Dendritic cell treated with granulocyte-macrophage colony-stimulating factor and Interleukin-4, amounts not matched to agents 40 ng/mL and 50 ng/mL, for 4 days (primary cell): ENCODE data around the gene TRIM2.
"Not testable (repeated sequence)": the region's sequence is repeated elsewhere in the genome, so short reads cannot be mapped to it uniquely, and the experiment has no call there.

Experiments
- H3K27ac Mint-ChIP-seq: one replicate; pipeline ENCODE4 v1.8.0; 2022; ENCODE audit warnings: mild to moderate bottlenecking, mixed read lengths
- H3K27me3 Mint-ChIP-seq: one replicate; pipeline ENCODE4 v1.8.0; 2022; ENCODE audit warnings: mild to moderate bottlenecking, mixed read lengths
- H3K36me3 Mint-ChIP-seq: one replicate; pipeline ENCODE4 v1.8.0; 2022; ENCODE audit warnings: low read depth, mixed read lengths
- H3K4me1 Mint-ChIP-seq: one replicate; pipeline ENCODE4 v1.8.0; 2022; ENCODE audit warnings: low read depth, mixed read lengths
- H3K4me3 Mint-ChIP-seq: one replicate; pipeline ENCODE4 v1.8.0; 2022; ENCODE audit warnings: mild to moderate bottlenecking, moderate library complexity, mixed read lengths
- H3K9me3 Mint-ChIP-seq: one replicate; pipeline ENCODE4 v1.8.0; 2022; ENCODE audit warnings: mixed read lengths
- intact Hi-C: fragments of 100-400 bp; cut with micrococcal nuclease; formaldehyde crosslinking; loops from one replicate; pipeline ENCODE4 v1.15.0; 2022

Gene TRIM2

GRCh38 chr4:153204247-153204671, at the start of gene TRIM2:
TSS of gene TRIM2 (plus strand) at chr4:153204443. CDS start at chr4:153204531, 88 bp downstream.
- no peaks in the 10 kb centered on the region for H3K4me1 Mint-ChIP-seq
- H3K27ac Mint-ChIP-seq: no peak within 1 kb of the TSS
- no peak within 1 kb of the TSS for H3K4me3 Mint-ChIP-seq
- no peaks in the 10 kb centered on the region for H3K9me3 Mint-ChIP-seq
- no peaks in the 10 kb centered on the region for H3K36me3 Mint-ChIP-seq
- H3K27me3 Mint-ChIP-seq: peaks cover 11% of the 10 kb centered on the region
- intact Hi-C loops: no loop called here

GRCh38 chr4:153155686-153156085, 48.6 kb upstream of the TRIM2 start:
- no peak overlapping the region for H3K27ac Mint-ChIP-seq
- peaks cover 42% of the 10 kb centered on the region for H3K4me1 Mint-ChIP-seq
- intact Hi-C loops: no loop called here
- peaks cover 44% of the 10 kb centered on the region for H3K27me3 Mint-ChIP-seq
- no peak overlapping the region for H3K4me3 Mint-ChIP-seq
- no peaks in the 10 kb centered on the region for H3K9me3 Mint-ChIP-seq
- no peaks in the 10 kb centered on the region for H3K36me3 Mint-ChIP-seq

- H3K27ac Mint-ChIP-seq: no peak overlapping the region
- H3K4me1 Mint-ChIP-seq: peaks cover 40% of the 10 kb centered on the region
- H3K36me3 Mint-ChIP-seq: no peaks in the 10 kb centered on the region
- intact Hi-C loops: no loop called here
- no peaks in the 10 kb centered on the region for H3K9me3 Mint-ChIP-seq
- peaks cover 44% of the 10 kb centered on the region for H3K27me3 Mint-ChIP-seq
- no peak overlapping the region for H3K4me3 Mint-ChIP-seq
Measured at GRCh38 chr4:153156263-153156662, 48.0 kb upstream of the TRIM2 start.

GRCh38 chr4:153156721-153157120, 47.5 kb upstream of the TRIM2 start:
- Mint-ChIP-seq H3K27me3 (peaks cover 44% of the 10 kb centered on the region), H3K4me1 (peaks cover 36% of the 10 kb centered on the region), H3K9me3 (no peaks in the 10 kb centered on the region), H3K27ac (no peak overlapping the region), H3K4me3 (no peak overlapping the region), H3K36me3 (no peaks in the 10 kb centered on the region)
- intact Hi-C loops: no loop called here

GRCh38 chr4:153159016-153159415, 45.2 kb upstream of the TRIM2 start:
- H3K9me3 Mint-ChIP-seq: no peaks in the 10 kb centered on the region
- H3K4me3 Mint-ChIP-seq: no peak overlapping the region
- H3K36me3 Mint-ChIP-seq: no peaks in the 10 kb centered on the region
- H3K27me3 Mint-ChIP-seq: peaks cover 28% of the 10 kb centered on the region
- intact Hi-C loops: no loop called here
- H3K27ac Mint-ChIP-seq: no peak overlapping the region
- peaks cover 13% of the 10 kb centered on the region for H3K4me1 Mint-ChIP-seq

GRCh38 chr4:153159728-153160221, 44.5 kb upstream of the TRIM2 start:
- no peak overlapping the region for H3K4me3 Mint-ChIP-seq
- H3K27me3 Mint-ChIP-seq: peaks cover 26% of the 10 kb centered on the region
- peaks cover 13% of the 10 kb centered on the region for H3K4me1 Mint-ChIP-seq
- no peak overlapping the region for H3K27ac Mint-ChIP-seq
- intact Hi-C loops: no loop called here
- H3K36me3 Mint-ChIP-seq: no peaks in the 10 kb centered on the region
- no peaks in the 10 kb centered on the region for H3K9me3 Mint-ChIP-seq

- Mint-ChIP-seq H3K36me3 (no peaks in the 10 kb centered on the region), H3K4me1 (peaks cover 8% of the 10 kb centered on the region), H3K27ac (no peak overlapping the region), H3K27me3 (peaks cover 17% of the 10 kb centered on the region), H3K9me3 (no peaks in the 10 kb centered on the region), H3K4me3 (no peak overlapping the region)
- intact Hi-C loops: no loop called here
Measured at GRCh38 chr4:153160821-153161220, 43.4 kb upstream of the TRIM2 start.

GRCh38 chr4:153161226-153161963, 42.8 kb upstream of the TRIM2 start:
- Mint-ChIP-seq H3K27ac (no peak overlapping the region), H3K4me1 (peaks cover 2% of the 10 kb centered on the region), H3K36me3 (no peaks in the 10 kb centered on the region), H3K9me3 (no peaks in the 10 kb centered on the region), H3K4me3 (no peak overlapping the region), H3K27me3 (peaks cover 15% of the 10 kb centered on the region)
- intact Hi-C loops: no loop called here

- H3K27ac Mint-ChIP-seq, H3K27me3 Mint-ChIP-seq, H3K9me3 Mint-ChIP-seq, H3K4me1 Mint-ChIP-seq, H3K36me3 Mint-ChIP-seq, intact Hi-C loops, H3K4me3 Mint-ChIP-seq: not testable (repeated sequence)
Measured at GRCh38 chr4:153165236-153165635, 39.0 kb upstream of the TRIM2 start.

GRCh38 chr4:153166716-153167501, 37.3 kb upstream of the TRIM2 start:
- no peak overlapping the region for H3K4me3 Mint-ChIP-seq
- H3K4me1 Mint-ChIP-seq: no peaks in the 10 kb centered on the region
- H3K27me3 Mint-ChIP-seq: peaks cover 2% of the 10 kb centered on the region
- H3K36me3 Mint-ChIP-seq: no peaks in the 10 kb centered on the region
- no peaks in the 10 kb centered on the region for H3K9me3 Mint-ChIP-seq
- intact Hi-C loops: no loop called here
- H3K27ac Mint-ChIP-seq: no peak overlapping the region

- Mint-ChIP-seq H3K4me1 (no peaks in the 10 kb centered on the region), H3K27ac (no peak overlapping the region), H3K9me3 (no peaks in the 10 kb centered on the region), H3K4me3 (no peak overlapping the region), H3K27me3 (peaks cover 2% of the 10 kb centered on the region), H3K36me3 (no peaks in the 10 kb centered on the region)
- intact Hi-C loops: no loop called here
Measured at GRCh38 chr4:153169776-153170175, 34.5 kb upstream of the TRIM2 start.

GRCh38 chr4:153170407-153170806, 33.8 kb upstream of the TRIM2 start:
- peaks cover 2% of the 10 kb centered on the region for H3K27me3 Mint-ChIP-seq
- intact Hi-C loops: no loop called here
- H3K9me3 Mint-ChIP-seq: no peaks in the 10 kb centered on the region
- H3K36me3 Mint-ChIP-seq: no peaks in the 10 kb centered on the region
- H3K4me1 Mint-ChIP-seq: no peaks in the 10 kb centered on the region
- no peak overlapping the region for H3K4me3 Mint-ChIP-seq
- no peak overlapping the region for H3K27ac Mint-ChIP-seq

GRCh38 chr4:153174821-153175567, 29.2 kb upstream of the TRIM2 start:
- Mint-ChIP-seq H3K4me3 (no peak overlapping the region), H3K36me3 (no peaks in the 10 kb centered on the region), H3K9me3 (no peaks in the 10 kb centered on the region), H3K4me1 (no peaks in the 10 kb centered on the region), H3K27me3 (no peaks in the 10 kb centered on the region), H3K27ac (no peak overlapping the region)
- intact Hi-C loops: no loop called here

- H3K4me1 Mint-ChIP-seq: no peaks in the 10 kb centered on the region
- intact Hi-C loops: no loop called here
- H3K9me3 Mint-ChIP-seq: no peaks in the 10 kb centered on the region
- no peaks in the 10 kb centered on the region for H3K27me3 Mint-ChIP-seq
- H3K4me3 Mint-ChIP-seq: no peak overlapping the region
- no peak overlapping the region for H3K27ac Mint-ChIP-seq
- H3K36me3 Mint-ChIP-seq: no peaks in the 10 kb centered on the region
Measured at GRCh38 chr4:153176938-153177337, 27.3 kb upstream of the TRIM2 start.
